NCI-H1694 (cell line): ENCODE results near the gene SLAIN2.
"Not testable (repeated sequence)": the region's sequence is repeated elsewhere in the genome, so short reads cannot be mapped to it uniquely, and the experiment has no call there.

Source experiments
- DNase-seq: peaks from one replicate; lab custom pipeline; 2025; lab: John Stamatoyannopoulos, UW

Gene SLAIN2

GRCh38 chr4:48445704-48446103, 104.4 kb downstream of the SLAIN2 start:
- no peak for DNase-seq

- DNase-seq, result no peak
Observed at GRCh38 chr4:48446642-48447041, 105.3 kb downstream of the SLAIN2 start.

- no peak for DNase-seq
Observed at GRCh38 chr4:48449151-48449550, 107.8 kb downstream of the SLAIN2 start.

- DNase-seq, result no peak
Observed at GRCh38 chr4:48450740-48451139, 109.4 kb downstream of the SLAIN2 start.

- not testable (repeated sequence) for DNase-seq
Observed at GRCh38 chr4:48451656-48452055, 110.3 kb downstream of the SLAIN2 start.

GRCh38 chr4:48454591-48454990, 113.3 kb downstream of the SLAIN2 start:
- no peak for DNase-seq

- DNase-seq, result no peak
Observed at GRCh38 chr4:48461000-48461399, 119.7 kb downstream of the SLAIN2 start.

- DNase-seq, result no peak
Observed at GRCh38 chr4:48462363-48462762, 121.0 kb downstream of the SLAIN2 start.

GRCh38 chr4:48467442-48467841, 126.1 kb downstream of the SLAIN2 start:
- DNase-seq, result no peak

GRCh38 chr4:48467891-48468290, 126.6 kb downstream of the SLAIN2 start:
- no peak for DNase-seq

GRCh38 chr4:48470137-48470536, 128.8 kb downstream of the SLAIN2 start:
- DNase-seq, result no peak

- DNase-seq, result no peak
Observed at GRCh38 chr4:48470570-48470969, 129.2 kb downstream of the SLAIN2 start.

GRCh38 chr4:48472794-48473193, 131.5 kb downstream of the SLAIN2 start:
- DNase-seq, result no peak

- DNase-seq, result no peak
Observed at GRCh38 chr4:48475770-48476169, 134.4 kb downstream of the SLAIN2 start.
